Suprapubic skin (tissue), 4 donors: ENCODE results near the gene STX16.
"Not testable (repeated sequence)": the region's sequence is repeated elsewhere in the genome, so short reads cannot be mapped to it uniquely, and the experiment has no call there.

Experiments
- POLR2A ChIP-seq, 2 donors: fragments of 450-650 bp; IDR thresholded peaks; one replicate each; pipeline ENCODE4 v1.6.1; 2017; ENCODE audit warnings: antibody characterized with exemption in 2 of 2, mild to moderate bottlenecking in 2 of 2, moderate library complexity in 2 of 2
- POLR2AphosphoS5 ChIP-seq, 3 donors: sonication (generic); formaldehyde crosslinking; IDR thresholded peaks; one replicate each; pipeline ENCODE4 v1.6.1; 2017; ENCODE audit warnings: antibody characterized with exemption in 3 of 3
- TF ChIP-seq, protein P1 (sequence below), 2 donors: fragments of 200-600 bp in 1 of 2; fragments of 450-650 bp in 1 of 2; sonication (generic) in 1 of 2; IDR thresholded peaks; one replicate each; pipeline ENCODE4 v1.5.1; 2016 to 2019; ENCODE audit warnings: antibody characterized with exemption in 2 of 2, mild to moderate bottlenecking in 1 of 2, moderate library complexity in 1 of 2

DNA sequence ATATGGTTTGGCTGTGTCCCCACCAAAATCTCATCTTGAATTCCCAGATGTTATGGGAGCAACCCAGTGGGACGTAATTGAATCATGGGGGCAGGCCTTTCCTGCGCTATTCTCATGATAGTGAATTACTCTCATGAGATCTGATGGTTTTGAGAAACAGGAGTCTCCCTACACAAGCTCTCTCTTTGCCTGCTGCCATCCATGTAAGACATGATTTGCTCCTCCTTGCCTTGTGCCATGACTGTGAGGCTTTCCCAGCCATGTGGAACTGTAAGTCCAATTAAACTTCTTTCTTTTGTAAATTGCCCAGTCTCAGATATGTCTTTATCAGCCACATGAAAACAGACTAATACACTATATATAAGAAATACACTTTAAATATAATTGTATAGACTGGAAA lies 75.1 kb downstream of the STX16 start:
- TF ChIP-seq POLR2A, POLR2AphosphoS5 (IDR thresholded peaks at IDR 0.05): not testable (repeated sequence)
- TF ChIP-seq, protein P1, sequence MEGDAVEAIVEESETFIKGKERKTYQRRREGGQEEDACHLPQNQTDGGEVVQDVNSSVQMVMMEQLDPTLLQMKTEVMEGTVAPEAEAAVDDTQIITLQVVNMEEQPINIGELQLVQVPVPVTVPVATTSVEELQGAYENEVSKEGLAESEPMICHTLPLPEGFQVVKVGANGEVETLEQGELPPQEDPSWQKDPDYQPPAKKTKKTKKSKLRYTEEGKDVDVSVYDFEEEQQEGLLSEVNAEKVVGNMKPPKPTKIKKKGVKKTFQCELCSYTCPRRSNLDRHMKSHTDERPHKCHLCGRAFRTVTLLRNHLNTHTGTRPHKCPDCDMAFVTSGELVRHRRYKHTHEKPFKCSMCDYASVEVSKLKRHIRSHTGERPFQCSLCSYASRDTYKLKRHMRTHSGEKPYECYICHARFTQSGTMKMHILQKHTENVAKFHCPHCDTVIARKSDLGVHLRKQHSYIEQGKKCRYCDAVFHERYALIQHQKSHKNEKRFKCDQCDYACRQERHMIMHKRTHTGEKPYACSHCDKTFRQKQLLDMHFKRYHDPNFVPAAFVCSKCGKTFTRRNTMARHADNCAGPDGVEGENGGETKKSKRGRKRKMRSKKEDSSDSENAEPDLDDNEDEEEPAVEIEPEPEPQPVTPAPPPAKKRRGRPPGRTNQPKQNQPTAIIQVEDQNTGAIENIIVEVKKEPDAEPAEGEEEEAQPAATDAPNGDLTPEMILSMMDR (IDR thresholded peaks at IDR 0.05) = not testable (repeated sequence)
